GM12891 (cell line): ENCODE results near the gene CHMP6.

ENCODE experiments used
- DNase-seq: peaks from one replicate; pipeline ENCODE4 v3.0.0; 2011; ENCODE audit warnings: low spot score; ENCODE audit not compliant: insufficient read length
- FAIRE-seq: peaks from 2 replicates; lab custom pipeline; 2011; peaks lifted over from hg19 to GRCh38; lab: Jason Lieb, UNC
- PAX5 ChIP-seq: IDR thresholded peaks from 2 replicates; pipeline ENCODE4 v1.6.1; 2011; ENCODE audit warnings: low read length, moderate library complexity, mild to moderate bottlenecking; ENCODE audit not compliant: insufficient read depth, severe bottlenecking
- POLR2A ChIP-seq: IDR thresholded peaks from 2 replicates; pipeline ENCODE4 v1.6.1; 2011; ENCODE audit warnings: low read depth, low read length, control low read depth
- POLR2AphosphoS5 ChIP-seq: IDR thresholded peaks from 2 replicates; pipeline ENCODE4 v1.6.1; 2011; ENCODE audit warnings: low read depth, low read length, control low read depth
- POU2F2 ChIP-seq: IDR thresholded peaks from 2 replicates; pipeline ENCODE4 v1.6.1; 2011; ENCODE audit warnings: low read depth, mild to moderate bottlenecking, control low read depth, low read length, moderate library complexity
- SPI1 ChIP-seq: IDR thresholded peaks from 2 replicates; pipeline ENCODE4 v1.6.1; 2011; ENCODE audit warnings: low read depth, low read length, control low read depth
- TAF1 ChIP-seq: IDR thresholded peaks from 2 replicates; pipeline ENCODE4 v1.6.1; 2011; ENCODE audit warnings: low read depth, low read length, control low read depth

Gene CHMP6

DNA sequence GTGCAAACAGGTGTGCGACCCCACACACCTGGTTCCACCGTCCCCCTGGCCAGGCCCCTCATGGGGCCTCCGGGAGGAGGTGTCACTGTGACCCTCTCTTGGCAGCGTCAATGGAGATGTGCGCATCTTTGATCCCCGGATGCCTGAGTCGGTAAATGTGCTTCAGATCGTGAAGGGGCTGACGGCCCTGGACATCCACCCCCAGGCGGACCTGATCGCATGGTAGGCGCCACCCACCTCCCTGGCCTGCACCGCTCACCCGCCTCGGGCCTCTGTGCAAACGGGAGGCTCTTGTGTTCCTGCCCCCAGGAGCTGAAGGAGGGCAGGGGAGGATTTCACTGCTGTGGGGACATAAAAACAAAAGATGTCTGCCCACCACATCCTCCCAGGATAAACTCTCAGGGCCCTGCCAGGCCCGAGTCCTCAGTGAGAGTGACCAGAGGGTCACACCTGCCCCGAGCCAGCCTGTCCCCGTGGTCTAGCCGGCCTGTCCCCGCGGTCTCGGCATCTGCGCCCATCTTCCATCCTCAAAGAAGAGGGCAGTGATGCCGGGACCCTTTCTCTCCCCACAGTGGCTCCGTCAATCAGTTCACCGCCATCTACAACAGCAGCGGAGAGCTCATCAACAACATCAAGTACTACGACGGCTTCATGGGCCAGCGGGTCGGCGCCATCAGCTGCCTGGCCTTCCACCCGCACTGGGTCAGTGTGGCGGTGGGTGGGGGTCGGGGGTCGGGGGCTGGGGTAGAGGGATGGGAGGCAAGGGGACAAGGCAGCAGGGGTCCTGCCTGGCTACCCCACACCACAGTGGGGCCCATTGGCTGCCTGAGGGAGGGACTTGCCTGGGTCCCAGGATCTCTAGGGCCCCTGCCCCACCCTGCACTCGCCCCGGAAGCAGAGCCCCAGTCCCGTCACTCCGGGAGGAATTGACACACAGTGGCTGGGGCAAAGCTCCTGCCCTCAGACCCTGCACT, 29.0 kb upstream of the CHMP6 start:
- TF ChIP-seq POLR2A (no peak), SPI1 (no peak), PAX5 (no peak), TAF1 (no peak), POU2F2 (no peak), POLR2AphosphoS5 (no peak)
- no peak for FAIRE-seq
- no peak for DNase-seq

GRCh38 chr17:80963812-80964543, 27.7 kb upstream of the CHMP6 start:
- DNase-seq (no peak), FAIRE-seq (no peak)
- TF ChIP-seq PAX5: no peak
- no peak for TF ChIP-seq POLR2AphosphoS5
- TF ChIP-seq POLR2A: no peak
- no peak for TF ChIP-seq SPI1
- TF ChIP-seq POU2F2: no peak
- TF ChIP-seq TAF1: no peak

GRCh38 chr17:80964544-80964856, 27.1 kb upstream of the CHMP6 start:
- DNase-seq: no peak
- TF ChIP-seq TAF1: no peak
- TF ChIP-seq POU2F2: no peak
- TF ChIP-seq POLR2AphosphoS5: no peak
- no peak for TF ChIP-seq POLR2A
- no peak for TF ChIP-seq PAX5
- TF ChIP-seq SPI1: no peak
- FAIRE-seq: no peak

GRCh38 chr17:80964859-80965580, 26.6 kb upstream of the CHMP6 start:
- DNase-seq (no peak), FAIRE-seq (no peak)
- TF ChIP-seq TAF1 (no peak), SPI1 (no peak), POLR2AphosphoS5 (no peak), PAX5 (no peak), POLR2A (no peak), POU2F2 (no peak)

- FAIRE-seq: no peak
- DNase-seq: no peak
- TF ChIP-seq POLR2AphosphoS5 (no peak), SPI1 (no peak), TAF1 (no peak), PAX5 (no peak), POLR2A (no peak), POU2F2 (no peak)
Observed at GRCh38 chr17:80965606-80966005, 26.0 kb upstream of the CHMP6 start.

DNA sequence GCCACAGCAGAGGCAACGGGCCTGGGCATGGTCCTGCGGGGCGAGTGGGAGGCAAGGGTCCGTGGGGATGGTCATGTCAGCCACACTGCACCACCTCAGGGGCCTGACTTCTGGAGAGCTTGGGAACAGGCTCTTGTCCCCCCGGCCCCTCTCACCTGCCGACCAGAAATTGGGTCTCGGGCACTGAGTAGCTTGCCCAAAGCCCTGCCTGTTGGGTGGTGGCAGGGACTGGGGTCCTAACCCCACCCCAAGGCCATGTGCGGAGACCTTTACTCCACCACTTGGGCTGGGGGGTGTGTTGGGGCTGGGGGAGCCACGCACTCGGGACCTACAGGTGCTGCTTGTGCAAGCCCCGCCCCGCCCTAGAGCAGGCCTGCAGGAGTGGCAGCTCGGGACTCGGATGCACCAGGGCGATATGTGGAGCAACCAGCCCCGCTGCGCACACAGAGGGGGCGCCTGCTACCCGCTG, 24.2 kb upstream of the CHMP6 start:
- no peak for TF ChIP-seq POLR2AphosphoS5
- no peak for TF ChIP-seq PAX5
- TF ChIP-seq POLR2A: no peak
- no peak for TF ChIP-seq POU2F2
- no peak for TF ChIP-seq SPI1
- no peak for TF ChIP-seq TAF1
- FAIRE-seq: no peak
- no peak for DNase-seq

GRCh38 chr17:80968602-80969029, 23.0 kb upstream of the CHMP6 start:
- no peak for FAIRE-seq
- DNase-seq: no peak
- TF ChIP-seq SPI1: no peak
- TF ChIP-seq POLR2AphosphoS5: no peak
- TF ChIP-seq PAX5: no peak
- TF ChIP-seq POU2F2: no peak
- TF ChIP-seq TAF1: no peak
- TF ChIP-seq POLR2A: no peak

DNA sequence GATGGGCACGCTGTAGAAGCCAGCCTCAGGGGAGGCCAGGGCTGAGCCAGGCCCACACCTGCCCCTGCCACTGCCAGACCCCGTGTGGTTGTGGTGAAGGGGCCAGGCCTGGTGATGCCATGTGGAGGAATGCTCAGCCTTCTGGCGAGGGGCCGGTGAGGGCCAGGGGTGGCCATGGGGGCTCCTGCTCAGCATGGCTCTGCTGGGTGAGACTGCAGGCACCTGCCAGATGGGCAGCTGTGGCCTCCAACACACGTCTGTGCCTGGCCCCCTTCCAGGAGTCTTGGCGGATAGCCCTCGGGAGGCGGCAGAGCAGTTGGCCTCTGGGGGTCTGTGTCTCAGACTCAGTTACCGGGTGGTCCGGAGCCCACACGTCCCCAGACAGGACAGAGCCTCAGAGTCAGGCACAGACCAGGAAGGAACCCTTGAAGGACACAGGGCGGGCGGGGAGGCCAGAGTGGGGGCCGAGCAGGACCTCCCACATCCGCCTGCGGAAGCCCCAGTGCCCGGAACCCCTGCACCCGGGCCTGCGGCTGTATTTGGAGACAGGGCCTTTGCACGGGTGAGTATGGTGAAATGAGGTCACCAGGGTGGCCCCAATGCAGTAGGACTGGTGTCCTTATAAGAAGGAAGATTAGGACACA, 22.5 kb upstream of the CHMP6 start:
- TF ChIP-seq TAF1 (no peak), POLR2AphosphoS5 (peak; percentile 25; the same call in 1 of the 2 replicates)
- FAIRE-seq: no peak

DNA sequence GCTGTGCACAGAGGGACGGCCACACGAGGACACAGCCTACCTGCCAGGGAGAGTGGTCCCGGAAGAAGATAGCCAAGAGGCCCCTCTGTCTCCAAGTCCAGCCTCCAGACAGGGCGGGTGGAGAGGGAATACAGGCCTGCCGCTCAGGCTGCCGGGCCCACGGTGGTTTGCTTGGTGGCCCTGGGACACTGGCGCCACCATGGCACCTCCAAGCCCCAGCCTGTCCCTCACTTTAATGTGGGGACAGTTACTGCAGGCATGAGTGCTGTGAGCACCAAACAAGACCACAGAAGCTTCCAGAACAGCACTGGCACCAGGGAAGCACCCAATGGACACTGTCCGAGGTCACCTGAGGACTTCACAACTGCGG, 22.0 kb upstream of the CHMP6 start:
- no peak for TF ChIP-seq TAF1
- TF ChIP-seq POLR2A: no peak
- TF ChIP-seq PAX5: no peak
- no peak for TF ChIP-seq SPI1
- no peak for TF ChIP-seq POU2F2
- TF ChIP-seq POLR2AphosphoS5: no peak; the same call in 1 of the 2 replicates
- no peak for DNase-seq
- peak; percentile 54 for FAIRE-seq

More for the DNA sequence above, 22.5 kb upstream of the CHMP6 start:
- DNase-seq: no peak
